ENCODE results near the gene FILIP1. TPM values are rescaled to one million over a fixed set of nuclear protein-coding genes. Genes with fewer than 3 reads are reported as not detected.

The FILIP1 gene
- total and polyA plus RNA-seq, 2 of the 4 experiments (the other 2 are of a cell fraction): under 0.01 to 0.03 TPM

- WGBS, 2 experiments (ENCODE audit: extremely low coverage in 2 of 2, insufficient read length in 1 of 2): 20% methylated on average over 2 of the region's 15 CpGs; no CpG with 5 or more reads in 1 of the 2 experiments
These were observed 249.5 kb downstream of the FILIP1 start for GRCh38 chr6:75244063-75244584.

More at GRCh38 chr6:75244063-75244584, 249.5 kb downstream of the FILIP1 start:
- Histone ChIP-seq H3K9ac (ENCODE audit: low read depth, low read length) (peak overlapping the region; percentile 76), H3K23ac (ENCODE audit: low read depth, low read length) (peak overlapping the region; percentile 84), H2AK9ac (replicated peaks; ENCODE audit: low read depth, low read length, poor library complexity) (peak overlapping the region; percentile 33), H2BK20ac (ENCODE audit: low read depth, low read length) (no peak overlapping the region), H3K36me3 (ENCODE audit: control insufficient read depth, insufficient read depth, low read length) (peaks cover 3% of the 10 kb centered on the region), H3K27me3 (ENCODE audit: control insufficient read depth, insufficient read depth, low read length) (no peaks in the 10 kb centered on the region), H2BK120ac (ENCODE audit: low read depth, low read length) (peak overlapping the region; percentile 41; the same call in 1 of the 2 replicates), H4K91ac (ENCODE audit: insufficient read depth, low read depth, low read length) (peak overlapping the region; percentile 80), H3K14ac (replicated peaks; ENCODE audit: low read depth, low read length) (peak overlapping the region; percentile 90), H4K8ac (ENCODE audit: low read depth in 2 of 2, low read length in 2 of 2) (peak overlapping the region; percentile 81 to 96), H3K79me1 (ENCODE audit: low read depth in 1 of 2, low read length in 2 of 2) (peaks cover 6 to 8% of the 10 kb centered on the region in 2 experiments; a peak in 3 of 4 replicates), H3K4ac (ENCODE audit: low read depth, low read length) (peak overlapping the region; percentile 79), H2AK5ac (ENCODE audit: low read depth, low read length) (peak overlapping the region; percentile 41; the same call in 1 of the 2 replicates), H3K4me3 (ENCODE audit: insufficient read depth, low read depth, low read length) (peak overlapping the region; percentile 81), H3K9me1 (ENCODE audit: insufficient read depth, low read length) (no peaks in the 10 kb centered on the region), H2BK5ac (ENCODE audit: low read depth, low read length, poor library complexity, severe bottlenecking) (peak overlapping the region; percentile 81), H3K56ac (ENCODE audit: extremely low read depth, insufficient read depth, low read length) (peak overlapping the region; percentile 80), H3K18ac (ENCODE audit: low read depth, low read length) (peak overlapping the region; percentile 58; the same call in 1 of the 2 replicates), H4K5ac (ENCODE audit: low read depth, low read length) (peak overlapping the region; percentile 78), H4K20me1 (ENCODE audit: insufficient read depth, low read length) (no peaks in the 10 kb centered on the region; the same call in 1 of the 2 replicates), H2BK15ac (ENCODE audit: low read depth, low read length) (no peak overlapping the region), H2AFZ (replicated peaks; ENCODE audit: low read length, poor library complexity) (peak overlapping the region; percentile 92), H3K4me2 (ENCODE audit: low read depth, low read length) (peak overlapping the region; percentile 80), H3K27ac (ENCODE audit: insufficient read depth, low read length) (peak overlapping the region; percentile 70), H3K4me1 (ENCODE audit: control insufficient read depth, insufficient read depth, low read length) (no peaks in the 10 kb centered on the region), H3K9me3 (ENCODE audit: control insufficient read depth, insufficient read depth, low read length) (no peaks in the 10 kb centered on the region)
- dilution Hi-C loops (cut with HindIII; ENCODE audit: low sequenced_read_pairs, unreplicated experiment) (no loop called here), in situ Hi-C loops (cut with MboI; ENCODE audit: low sequenced_read_pairs) (no loop called here), intact Hi-C loops (cut with micrococcal nuclease) (no loop called here)
- peak; percentile 25 for ATAC-seq (ENCODE audit: low read depth)
- ChIA-PET CTCF (no interaction called here), POLR2A (ENCODE audit: unreplicated experiment) (no interaction called here)
- no TSS peak for BruUV-seq (replicated peaks)
- peak; percentile 12 for DNase-seq
- TF ChIP-seq RCOR1 (IDR thresholded peaks at IDR 0.05; ENCODE audit: insufficient replicate concordance, low read length) (no peak), ELK1 (IDR thresholded peaks at IDR 0.05; ENCODE audit: borderline replicate concordance, low read depth, low read length) (no peak), MAFK (IDR thresholded peaks at IDR 0.05; ENCODE audit: low read depth, low read length) (no peak), RAD21 (IDR thresholded peaks at IDR 0.05; ENCODE audit: low read length) (no peak), RFX5 (IDR thresholded peaks at IDR 0.05; ENCODE audit: low read depth, low read length) (no peak), MAZ (IDR thresholded peaks at IDR 0.05; ENCODE audit: borderline replicate concordance, low read depth, low read length) (no peak), POLR2A (IDR thresholded peaks at IDR 0.05; ENCODE audit: low read depth, low read length) (no peak), CTCF (conservative IDR thresholded peaks at IDR 0.05; ENCODE audit: low read depth, low read length) (no peak), SMC3 (IDR thresholded peaks at IDR 0.05; ENCODE audit: low read depth, low read length) (no peak), CHD1 (IDR thresholded peaks at IDR 0.05; ENCODE audit: low read depth, low read length) (no peak), FOS (IDR thresholded peaks at IDR 0.05; ENCODE audit: low read depth, low read length) (no peak), NFE2L2 (IDR thresholded peaks at IDR 0.05; ENCODE audit: low read depth, low read length) (no peak), USF2 (IDR thresholded peaks at IDR 0.05; ENCODE audit: low read depth, low read length) (no peak)

Data from IMR-90 (cell line).